Measurements from ENCODE around the gene ATP11C. TPM values are rescaled to one million over a fixed set of nuclear protein-coding genes. Genes with fewer than 3 reads are reported as not detected.

The ATP11C gene
- total and polyA plus RNA-seq, 10 of the 15 experiments (the other 5 are each of a cell fraction or from before 2014, with no cell fraction given) = 16.2 to 44.0 (median 24.8) TPM

GRCh38 chrX:139816204-139816603 lies 116.6 kb downstream of the ATP11C start:
- H3K79me2 ChIP-seq (ENCODE audit: control insufficient read depth, insufficient read depth, low read length) = no peaks in the 10 kb centered on the region
- H3K9me3 ChIP-seq (replicated peaks; ENCODE audit: control insufficient read depth, insufficient read depth, low read length) = no peaks in the 10 kb centered on the region
- DNase-seq (ENCODE audit: low read depth, low spot score) = no peak
- no peak overlapping the region for H3K9ac ChIP-seq (ENCODE audit: control insufficient read depth, insufficient read depth, low read length)
- 54% methylated on average over 2 of the region's 2 CpGs for WGBS (ENCODE audit: insufficient coverage, insufficient replicate concordance, low lambda C conversion rate, missing lambda C conversion rate)
- in situ Hi-C loops (cut with MboI) = no loop called here
- H3K27ac ChIP-seq (ENCODE audit: control insufficient read depth, insufficient read depth) = no peak overlapping the region
- H4K20me1 ChIP-seq (ENCODE audit: control insufficient read depth, insufficient read depth) = no peaks in the 10 kb centered on the region
- ATAC-seq = no peak
- intact Hi-C loops (cut with micrococcal nuclease; ENCODE audit: unreplicated experiment) = no loop called here
- no peaks in the 10 kb centered on the region for H3K36me3 ChIP-seq (ENCODE audit: control insufficient read depth in 2 of 2, insufficient read depth in 2 of 2, low read length in 1 of 2)
- H2AFZ ChIP-seq (ENCODE audit: control insufficient read depth, low read depth, low read length) = no peak overlapping the region
- BruUV-seq (replicated peaks) = no TSS peak
- FAIRE-seq = no peak
- no peak overlapping the region for H3K4me2 ChIP-seq (ENCODE audit: control insufficient read depth, insufficient read depth)
- TF ChIP-seq ZNF24 (IDR thresholded peaks at IDR 0.05) = no peak
- no peak for TF ChIP-seq SP1 (IDR thresholded peaks at IDR 0.05; ENCODE audit: low read depth, low read length)
- no peak for TF ChIP-seq HCFC1 (IDR thresholded peaks at IDR 0.05; ENCODE audit: low read length)
- ChIA-PET SMC1A (ENCODE audit: uncharacterized antibody, unreplicated experiment) (interaction anchor here (1.3 kb wide), 1 partner anchor 14 kb away, joined by 5 read pairs; no protein-coding TSS in a partner anchor), RAD21 (ENCODE audit: unreplicated experiment) (no interaction called here), POLR2A (no interaction called here), CTCF (no interaction called here)
- H3K27me3 ChIP-seq (replicated peaks in 1 of 2; ENCODE audit: control insufficient read depth in 2 of 2, insufficient read depth in 2 of 2, low read length in 1 of 2) = no peaks in the 10 kb centered on the region
- no peak overlapping the region for H3K4me3 ChIP-seq
- peaks cover 5% of the 10 kb centered on the region; the same call in 1 of the 2 replicates for H3K4me1 ChIP-seq (ENCODE audit: control insufficient read depth, insufficient read depth, low read length)

- intact Hi-C loops (cut with micrococcal nuclease; ENCODE audit: unreplicated experiment) (no loop called here), in situ Hi-C loops (cut with MboI) (no loop called here)
- no peak overlapping the region for H3K9ac ChIP-seq (ENCODE audit: control insufficient read depth, insufficient read depth, low read length)
- FAIRE-seq = no peak
- BruUV-seq (replicated peaks) = no TSS peak
- no peaks in the 10 kb centered on the region for H3K79me2 ChIP-seq (ENCODE audit: control insufficient read depth, insufficient read depth, low read length)
- no peak for ATAC-seq
- no peak for DNase-seq (ENCODE audit: low read depth, low spot score)
- 82% methylated on average over 1 of the region's 1 CpG for WGBS (ENCODE audit: insufficient coverage, insufficient replicate concordance, low lambda C conversion rate, missing lambda C conversion rate)
- ChIA-PET CTCF (interaction anchor here (1.4 kb wide), 1 partner anchor 18 kb away, joined by 4 read pairs; no protein-coding TSS in a partner anchor), POLR2A (interaction anchor here (1.1 kb wide), 1 partner anchor 9 kb away, joined by 3 read pairs; no protein-coding TSS in a partner anchor), RAD21 (ENCODE audit: unreplicated experiment) (no interaction called here), SMC1A (ENCODE audit: uncharacterized antibody, unreplicated experiment) (interaction anchor here (1.3 kb wide), 1 partner anchor 15 kb away, joined by 5 read pairs; no protein-coding TSS in a partner anchor)
- H2AFZ ChIP-seq (ENCODE audit: control insufficient read depth, low read depth, low read length) = no peak overlapping the region
- no peaks in the 10 kb centered on the region for H4K20me1 ChIP-seq (ENCODE audit: control insufficient read depth, insufficient read depth)
- no peak overlapping the region for H3K4me2 ChIP-seq (ENCODE audit: control insufficient read depth, insufficient read depth)
- H3K27me3 ChIP-seq (replicated peaks in 1 of 2; ENCODE audit: control insufficient read depth in 2 of 2, insufficient read depth in 2 of 2, low read length in 1 of 2) = no peaks in the 10 kb centered on the region
- no peak overlapping the region for H3K4me3 ChIP-seq
- no peaks in the 10 kb centered on the region for H3K36me3 ChIP-seq (ENCODE audit: control insufficient read depth in 2 of 2, insufficient read depth in 2 of 2, low read length in 1 of 2)
- H3K9me3 ChIP-seq (replicated peaks; ENCODE audit: control insufficient read depth, insufficient read depth, low read length) = no peaks in the 10 kb centered on the region
- H3K27ac ChIP-seq (ENCODE audit: control insufficient read depth, insufficient read depth) = no peak overlapping the region
- peaks cover 5% of the 10 kb centered on the region; the same call in 1 of the 2 replicates for H3K4me1 ChIP-seq (ENCODE audit: control insufficient read depth, insufficient read depth, low read length)
- no peak for TF ChIP-seq RAD51 (IDR thresholded peaks at IDR 0.05)
- no peak for TF ChIP-seq ZZZ3 (IDR thresholded peaks at IDR 0.05; ENCODE audit: control insufficient read depth, insufficient read length, low read depth)
- TF ChIP-seq ZNF622 (IDR thresholded peaks at IDR 0.05) = no peak
- TF ChIP-seq SIX5 (IDR thresholded peaks at IDR 0.05; ENCODE audit: low read depth, low read length, severe bottlenecking) = no peak
- no peak for TF ChIP-seq NFIC (IDR thresholded peaks at IDR 0.05; ENCODE audit: low read depth, low read length)
- TF ChIP-seq ZNF217 (IDR thresholded peaks at IDR 0.05) = no peak
- TF ChIP-seq SKIL (IDR thresholded peaks at IDR 0.05; ENCODE audit: low read depth, poor library complexity, severe bottlenecking) = no peak
- TF ChIP-seq PML (IDR thresholded peaks at IDR 0.05; ENCODE audit: low read length) = no peak
- TF ChIP-seq SUZ12 (IDR thresholded peaks at IDR 0.05; ENCODE audit: unreplicated experiment) = no peak
- TF ChIP-seq TBL1XR1 (IDR thresholded peaks at IDR 0.05; ENCODE audit: low read depth, low read length) = no peak
- no peak for TF ChIP-seq PAX5 (IDR thresholded peaks at IDR 0.05; ENCODE audit: borderline replicate concordance, low read depth, low read length)
- TF ChIP-seq E2F8 (IDR thresholded peaks at IDR 0.05; ENCODE audit: low read depth, partially characterized antibody) = no peak
Measured at GRCh38 chrX:139815771-139816170, 117.1 kb downstream of the ATP11C start.
